ENCODE data around the gene OR2A1.
"Not testable (repeated sequence)": the region's sequence is repeated elsewhere in the genome, so short reads cannot be mapped to it uniquely, and the experiment has no call there.

The OR2A1 gene

GRCh38 chr7:144311872-144312469 is at the start of gene OR2A1:
Gene OR2A1, plus strand, starts transcription at chr7:144312419. Its CDS starts 5,706 bp downstream, at chr7:144318125.
- not testable (repeated sequence) for DNase-seq (ENCODE audit: insufficient read length, low spot score); FAIRE-seq

GRCh38 chr7:144264692-144265091 is 47.5 kb upstream of the OR2A1 start, which contains the start of gene OR2A7:
Gene OR2A7, minus strand, starts transcription at chr7:144264792. Its CDS starts 5,164 bp downstream, at chr7:144259628.
- not testable (repeated sequence) for FAIRE-seq; DNase-seq (ENCODE audit: insufficient read length, low spot score)

GRCh38 chr7:144269188-144269587 is 43.0 kb upstream of the OR2A1 start, which contains the start of gene CTAGE8:
Gene CTAGE8, minus strand, starts transcription at chr7:144269288. Its CDS starts 38 bp downstream, at chr7:144269250.
- not testable (repeated sequence) for FAIRE-seq; DNase-seq (ENCODE audit: insufficient read length, low spot score)

GRCh38 chr7:144275281-144275680 is 36.9 kb upstream of the OR2A1 start:
- FAIRE-seq; DNase-seq (ENCODE audit: insufficient read length, low spot score): not testable (repeated sequence)

GRCh38 chr7:144280010-144280409 is 32.2 kb upstream of the OR2A1 start:
- FAIRE-seq; DNase-seq (ENCODE audit: insufficient read length, low spot score): not testable (repeated sequence)

- not testable (repeated sequence) for DNase-seq (ENCODE audit: insufficient read length, low spot score); FAIRE-seq
Measured at GRCh38 chr7:144281981-144282380, 30.2 kb upstream of the OR2A1 start.

- DNase-seq (ENCODE audit: insufficient read length, low spot score); FAIRE-seq: not testable (repeated sequence)
Measured at GRCh38 chr7:144282490-144282889, 29.7 kb upstream of the OR2A1 start.

- not testable (repeated sequence) for DNase-seq (ENCODE audit: insufficient read length, low spot score); FAIRE-seq
Measured at GRCh38 chr7:144283716-144284115, 28.5 kb upstream of the OR2A1 start.

GRCh38 chr7:144287171-144287784 is 24.9 kb upstream of the OR2A1 start:
- not testable (repeated sequence) for FAIRE-seq; DNase-seq (ENCODE audit: insufficient read length, low spot score)

GRCh38 chr7:144291607-144292006 is 20.6 kb upstream of the OR2A1 start:
- FAIRE-seq; DNase-seq (ENCODE audit: insufficient read length, low spot score): not testable (repeated sequence)

GRCh38 chr7:144292384-144293161 is 19.6 kb upstream of the OR2A1 start:
- not testable (repeated sequence) for FAIRE-seq

GRCh38 chr7:144293794-144294499 is 18.3 kb upstream of the OR2A1 start:
- not testable (repeated sequence) for DNase-seq (ENCODE audit: insufficient read length, low spot score); FAIRE-seq

More at GRCh38 chr7:144292384-144293161, 19.6 kb upstream of the OR2A1 start:
- DNase-seq (ENCODE audit: insufficient read length, low spot score), result not testable (repeated sequence)

- not testable (repeated sequence) for DNase-seq (ENCODE audit: insufficient read length, low spot score); FAIRE-seq
Measured at GRCh38 chr7:144302578-144303303, 9.5 kb upstream of the OR2A1 start.

- FAIRE-seq, result not testable (repeated sequence)
Measured at GRCh38 chr7:144303607-144304006, 8.6 kb upstream of the OR2A1 start.

GRCh38 chr7:144305156-144305555 is 7.1 kb upstream of the OR2A1 start:
- FAIRE-seq; DNase-seq (ENCODE audit: insufficient read length, low spot score): not testable (repeated sequence)

More at GRCh38 chr7:144303607-144304006, 8.6 kb upstream of the OR2A1 start:
- DNase-seq (ENCODE audit: insufficient read length, low spot score), result not testable (repeated sequence)

GRCh38 chr7:144309702-144310101 is 2.5 kb upstream of the OR2A1 start:
- not testable (repeated sequence) for FAIRE-seq; DNase-seq (ENCODE audit: insufficient read length, low spot score)

- not testable (repeated sequence) for DNase-seq (ENCODE audit: insufficient read length, low spot score); FAIRE-seq
Measured at GRCh38 chr7:144311218-144311617, 1.0 kb upstream of the OR2A1 start.

- not testable (repeated sequence) for FAIRE-seq; DNase-seq (ENCODE audit: insufficient read length, low spot score)
Measured at GRCh38 chr7:144317537-144317936, 5.3 kb downstream of the OR2A1 start.

- not testable (repeated sequence) for DNase-seq (ENCODE audit: insufficient read length, low spot score); FAIRE-seq
Measured at GRCh38 chr7:144319547-144319946, 7.3 kb downstream of the OR2A1 start.

Data from D721Med (cell line).